IMR-90 (cell line): ENCODE measurements around the gene STRIP2. TPM values are rescaled to one million over a fixed set of nuclear protein-coding genes. Genes with fewer than 3 reads are reported as not detected.
A peak's percentile ranks its signal among the peaks of the same experiment; 100 is the strongest.

ENCODE experiments used
- ATAC-seq: fragments of 200-7000 bp; cut with Tn5 transposase; 2 replicates; pipeline ENCODE4 v1.9.1; 2020; ENCODE audit warnings: low read depth, mild to moderate bottlenecking, moderate library complexity
- BruUV-seq: library from RNA; stranded (reverse); fragments of 400-500 nt; replicated peaks from 2 replicates; lab custom pipeline; 2021; lab: Mats Ljungman, UMichigan
- CTCF ChIA-PET: fragments of 300-600 bp; formaldehyde crosslinking; extraction: SDS; loops from one replicate; lab custom pipeline; 2021; ENCODE audit warnings: antibody characterized with exemption; lab: Yijun Ruan, JAX
- POLR2A ChIA-PET: fragments of 300-600 bp; sonication (Branson Sonifier 250); formaldehyde crosslinking; loops from one replicate; lab custom pipeline; 2022; ENCODE audit warnings: antibody characterized with exemption; ENCODE audit not compliant: unreplicated experiment; lab: Charles Lee
- DNase-seq: peaks from one replicate; pipeline ENCODE4 v3.0.0; 2013
- H2AFZ ChIP-seq: replicated peaks from 2 replicates; pipeline ENCODE3; 2013; ENCODE audit warnings: low read length, mild to moderate bottlenecking; ENCODE audit not compliant: poor library complexity
- H2AK5ac ChIP-seq: 2 replicates; pipeline ENCODE4 v1.6.1; 2013; ENCODE audit warnings: low read depth, low read length, inconsistent platforms
- H2AK9ac ChIP-seq: replicated peaks from 2 replicates; pipeline ENCODE3; 2013; ENCODE audit warnings: mild to moderate bottlenecking, low read depth, low read length, moderate library complexity; ENCODE audit not compliant: poor library complexity
- H2BK120ac ChIP-seq: 2 replicates; pipeline ENCODE4 v1.6.1; 2013; ENCODE audit warnings: low read depth, low read length, inconsistent platforms
- H2BK15ac ChIP-seq: 3 replicates; pipeline ENCODE4 v1.6.1; 2013; ENCODE audit warnings: low read depth, low read length, inconsistent platforms
- H2BK20ac ChIP-seq: 2 replicates; pipeline ENCODE4 v1.6.1; 2013; ENCODE audit warnings: low read depth, mild to moderate bottlenecking, inconsistent platforms, low read length, moderate library complexity
- H2BK5ac ChIP-seq: 2 replicates; pipeline ENCODE4 v1.6.1; 2013; ENCODE audit warnings: mild to moderate bottlenecking, low read depth, low read length, inconsistent platforms; ENCODE audit not compliant: poor library complexity, severe bottlenecking
- H3K14ac ChIP-seq: replicated peaks from 2 replicates; pipeline ENCODE4 v1.6.1; 2013; ENCODE audit warnings: low read depth, low read length, inconsistent platforms
- H3K18ac ChIP-seq: 2 replicates; pipeline ENCODE4 v1.6.1; 2013; ENCODE audit warnings: low read depth, low read length, control low read depth
- H3K23ac ChIP-seq: 2 replicates; pipeline ENCODE4 v1.6.1; 2013; ENCODE audit warnings: low read depth, low read length, inconsistent platforms
- H3K27ac ChIP-seq: 2 replicates; pipeline ENCODE4 v1.5.1; 2013; ENCODE audit warnings: mild to moderate bottlenecking, control low read depth, low read length; ENCODE audit not compliant: insufficient read depth
- H3K27me3 ChIP-seq: 2 replicates; pipeline ENCODE4 v1.6.1; 2013; ENCODE audit warnings: low read length; ENCODE audit not compliant: control insufficient read depth, insufficient read depth
- H3K36me3 ChIP-seq: 2 replicates; pipeline ENCODE4 v1.6.1; 2013; ENCODE audit warnings: low read length, mixed read lengths; ENCODE audit not compliant: control insufficient read depth, insufficient read depth
- H3K4ac ChIP-seq: 2 replicates; pipeline ENCODE4 v1.6.1; 2013; ENCODE audit warnings: low read depth, low read length, inconsistent platforms
- H3K4me1 ChIP-seq: 2 replicates; pipeline ENCODE4 v1.6.1; 2013; ENCODE audit warnings: low read length, mixed read lengths; ENCODE audit not compliant: control insufficient read depth, insufficient read depth
- H3K4me2 ChIP-seq: 2 replicates; pipeline ENCODE4 v1.6.1; 2013; ENCODE audit warnings: low read depth, mild to moderate bottlenecking, control low read depth, low read length, moderate library complexity
- H3K4me3 ChIP-seq: 2 replicates; pipeline ENCODE4 v1.5.1; 2013; ENCODE audit warnings: low read depth, mild to moderate bottlenecking, control low read depth, low read length, moderate library complexity; ENCODE audit not compliant: insufficient read depth
- H3K56ac ChIP-seq: 2 replicates; pipeline ENCODE4 v1.6.1; 2013; ENCODE audit warnings: low read length, inconsistent platforms; ENCODE audit not compliant: insufficient read depth; ENCODE audit errors: extremely low read depth
- H3K79me1 ChIP-seq, 2 experiments: 2 replicates each; pipeline ENCODE4 v1.6.1; 2013; ENCODE audit warnings: low read length in 2 of 2, inconsistent platforms in 1 of 2, low read depth in 1 of 2
- H3K9ac ChIP-seq: 2 replicates; pipeline ENCODE4 v1.6.1; 2013; ENCODE audit warnings: low read depth, low read length, control low read depth
- H3K9me1 ChIP-seq: 2 replicates; pipeline ENCODE4 v1.6.1; 2013; ENCODE audit warnings: low read length, inconsistent platforms; ENCODE audit not compliant: insufficient read depth
- H3K9me3 ChIP-seq: 2 replicates; pipeline ENCODE4 v1.6.1; 2013; ENCODE audit warnings: low read length; ENCODE audit not compliant: control insufficient read depth, insufficient read depth
- H4K20me1 ChIP-seq: 2 replicates; pipeline ENCODE4 v1.6.1; 2013; ENCODE audit warnings: low read length, inconsistent platforms; ENCODE audit not compliant: insufficient read depth
- H4K5ac ChIP-seq: 2 replicates; pipeline ENCODE4 v1.6.1; 2013; ENCODE audit warnings: mild to moderate bottlenecking, low read depth, low read length, control low read depth
- H4K8ac ChIP-seq, 2 experiments: 2 replicates each; pipeline ENCODE4 v1.6.1; 2013; ENCODE audit warnings: low read depth in 2 of 2, low read length in 2 of 2, control low read depth in 1 of 2, inconsistent platforms in 1 of 2
- H4K91ac ChIP-seq: 2 replicates; pipeline ENCODE4 v1.6.1; 2013; ENCODE audit warnings: low read depth, low read length, inconsistent platforms; ENCODE audit not compliant: insufficient read depth
- CHD1 ChIP-seq: IDR thresholded peaks from 2 replicates; pipeline ENCODE4 v1.6.1; 2012; ENCODE audit warnings: low read depth, low read length, improper control_type of control experiment
- FOS ChIP-seq: fragments of 150-350 bp; IDR thresholded peaks from 2 replicates; pipeline ENCODE4 v1.6.1; 2016; ENCODE audit warnings: low read depth, low read length
- MAFK ChIP-seq: IDR thresholded peaks from 2 replicates; pipeline ENCODE4 v1.6.1; 2012; ENCODE audit warnings: low read depth, low read length, improper control_type of control experiment
- POLR2A ChIP-seq: IDR thresholded peaks from 2 replicates; pipeline ENCODE4 v1.6.1; 2012; ENCODE audit warnings: mild to moderate bottlenecking, low read depth, low read length
- RFX5 ChIP-seq: IDR thresholded peaks from 2 replicates; pipeline ENCODE4 v1.8.0; 2012; ENCODE audit warnings: low read depth, mild to moderate bottlenecking, low read length, moderate library complexity
- USF2 ChIP-seq: fragments of 150-350 bp; IDR thresholded peaks from 2 replicates; pipeline ENCODE4 v1.6.1; 2017; ENCODE audit warnings: mild to moderate bottlenecking, antibody characterized with exemption, low read length, low read depth
- WGBS, 2 experiments: methylation state at CpG; one replicate each; pipeline versions ENCODE4 v1.1.5 to v1.1.7; 2013; ENCODE audit warnings: missing lambda C conversion rate in 2 of 2; ENCODE audit not compliant: insufficient read length in 1 of 2; ENCODE audit errors: extremely low coverage in 2 of 2; 5-methylcytosine and 5-hydroxymethylcytosine counted together
- dilution Hi-C: fragments of 300-500 bp; cut with HindIII; formaldehyde crosslinking; loops from one replicate; pipeline ENCODE4 v1.14.3; 2018; ENCODE audit warnings: low sequenced_read_pairs; ENCODE audit not compliant: unreplicated experiment
- in situ Hi-C: fragments of 300-500 bp; cut with MboI; formaldehyde crosslinking; loops from 3 replicates; pipeline ENCODE4 v1.14.3; 2019; ENCODE audit warnings: low sequenced_read_pairs, inconsistent platforms, mixed read lengths
- intact Hi-C: fragments of 100-400 bp; cut with micrococcal nuclease; formaldehyde crosslinking; loops from 2 replicates; pipeline ENCODE4 v1.10.0; 2022
- polyA plus RNA-seq, 3 experiments: library from polyadenylated mRNA; depleted of rRNA; stranded (reverse); fragments of >200 nt; gene quantifications; 2 replicates each; pipeline ENCODE4 v1.2.3, GENCODE V29; 2012; ENCODE audit warnings: low replicate concordance in 1 of 3
- total RNA-seq: library from RNA; depleted of rRNA; stranded (reverse); fragments of >200 nt; gene quantifications from 2 replicates; pipeline ENCODE4 v1.2.3, GENCODE V29; 2012

The STRIP2 gene
- total and polyA plus RNA-seq, 2 of the 4 experiments (the other 2 are of a cell fraction): 1.8 to 3.0 TPM

GRCh38 chr7:129461809-129462208, 27.6 kb downstream of the STRIP2 start:
- Histone ChIP-seq H3K9me1 (peaks cover 5% of the 10 kb centered on the region), H4K5ac (no peak overlapping the region), H3K4ac (no peak overlapping the region), H2BK120ac (no peak overlapping the region), H3K27me3 (no peaks in the 10 kb centered on the region), H3K9ac (no peak overlapping the region), H3K79me1 (no peaks in the 10 kb centered on the region), H4K91ac (no peak overlapping the region), H3K18ac (no peak overlapping the region), H3K14ac (no peak overlapping the region), H3K27ac (no peak overlapping the region), H4K20me1 (no peaks in the 10 kb centered on the region), H2AK9ac (no peak overlapping the region), H3K4me3 (no peak overlapping the region), H2AK5ac (no peak overlapping the region), H3K56ac (no peak overlapping the region), H3K23ac (peak overlapping the region; percentile 32; the same call in 1 of the 2 replicates), H3K4me2 (no peak overlapping the region), H3K9me3 (no peaks in the 10 kb centered on the region), H2BK20ac (no peak overlapping the region), H2BK15ac (no peak overlapping the region), H4K8ac (no peak overlapping the region), H3K36me3 (no peaks in the 10 kb centered on the region), H2BK5ac (no peak overlapping the region), H2AFZ (no peak overlapping the region), H3K4me1 (no peaks in the 10 kb centered on the region)
- DNase-seq (no peak), ATAC-seq (no peak)
- intact Hi-C loops (no loop called here), dilution Hi-C loops (no loop called here), in situ Hi-C loops (loop anchor here (5.0 kb wide), 1 partner anchor 90 kb away; no protein-coding TSS in a partner anchor)
- no TSS peak for BruUV-seq
- TF ChIP-seq FOS: no peak
- no peak for TF ChIP-seq RFX5
- TF ChIP-seq POLR2A: no peak
- no peak for TF ChIP-seq USF2
- TF ChIP-seq MAFK: no peak
- TF ChIP-seq CHD1: no peak
- CTCF ChIA-PET: interaction anchor here (1.4 kb wide), 1 partner anchor 94 kb away, joined by 4 read pairs; no protein-coding TSS in a partner anchor
- POLR2A ChIA-PET: no interaction called here
- WGBS, 2 experiments: 60% methylated on average over 1 of the region's 2 CpGs; no CpG with 5 or more reads in 1 of the 2 experiments
